Effector memory CD4-positive, alpha-beta T cell (primary cell): ENCODE results near the gene PUDP.

Source experiments
- DNase-seq, 3 donors: peaks; one replicate each; pipeline ENCODE4 v3.0.0-alpha.2; 2020
- H3K27ac ChIP-seq: 2 replicates; pipeline ENCODE4 v1.7.0; 2013; ENCODE audit warnings: mild to moderate bottlenecking, low read length, moderate library complexity; ENCODE audit not compliant: insufficient read depth, poor library complexity, severe bottlenecking
- H3K27me3 ChIP-seq: replicated peaks from 2 replicates; pipeline ENCODE4 v1.7.0; 2013; ENCODE audit warnings: mild to moderate bottlenecking, low read length; ENCODE audit not compliant: insufficient read depth, control insufficient read depth, poor library complexity, severe bottlenecking
- H3K36me3 ChIP-seq: 2 replicates; pipeline ENCODE4 v1.7.0; 2013; ENCODE audit warnings: mild to moderate bottlenecking, low read length, moderate library complexity; ENCODE audit not compliant: control insufficient read depth, insufficient read depth
- H3K4me1 ChIP-seq: 2 replicates; pipeline ENCODE4 v1.7.0; 2013; ENCODE audit warnings: low read length, mild to moderate bottlenecking; ENCODE audit not compliant: control insufficient read depth, insufficient read depth, poor library complexity, severe bottlenecking
- H3K4me3 ChIP-seq: 2 replicates; pipeline ENCODE4 v1.7.0; 2013; ENCODE audit warnings: low read length, low read depth, mild to moderate bottlenecking; ENCODE audit not compliant: insufficient read depth, poor library complexity, severe bottlenecking
- H3K9me3 ChIP-seq: 2 replicates; pipeline ENCODE4 v1.7.0; 2013; ENCODE audit warnings: mild to moderate bottlenecking, low read length, moderate library complexity; ENCODE audit not compliant: control insufficient read depth

The PUDP gene

GRCh38 chrX:7169627-7170026, 21.7 kb upstream of the PUDP start:
- H3K9me3 ChIP-seq, result no peaks in the 10 kb centered on the region
- no peak for DNase-seq
- H3K27me3 ChIP-seq, result no peaks in the 10 kb centered on the region
- H3K36me3 ChIP-seq, result no peaks in the 10 kb centered on the region
- H3K27ac ChIP-seq, result no peak overlapping the region
- H3K4me1 ChIP-seq, result no peaks in the 10 kb centered on the region
- H3K4me3 ChIP-seq, result no peak overlapping the region

- DNase-seq, result no peak
These were observed 20.4 kb upstream of the PUDP start for GRCh38 chrX:7168371-7168770.

GRCh38 chrX:7164174-7164573, 16.2 kb upstream of the PUDP start:
- DNase-seq, result no peak
- H3K36me3 ChIP-seq, result no peaks in the 10 kb centered on the region
- H3K27ac ChIP-seq, result no peak overlapping the region
- H3K4me1 ChIP-seq, result no peaks in the 10 kb centered on the region
- H3K4me3 ChIP-seq, result no peak overlapping the region
- no peaks in the 10 kb centered on the region for H3K27me3 ChIP-seq
- no peaks in the 10 kb centered on the region for H3K9me3 ChIP-seq

More at GRCh38 chrX:7168371-7168770, 20.4 kb upstream of the PUDP start:
- H3K4me1 ChIP-seq, result no peaks in the 10 kb centered on the region
- no peak overlapping the region for H3K4me3 ChIP-seq
- H3K36me3 ChIP-seq, result no peaks in the 10 kb centered on the region
- H3K27me3 ChIP-seq, result no peaks in the 10 kb centered on the region
- H3K27ac ChIP-seq, result no peak overlapping the region
- no peaks in the 10 kb centered on the region for H3K9me3 ChIP-seq

- Histone ChIP-seq H3K27ac (no peak overlapping the region), H3K9me3 (no peaks in the 10 kb centered on the region), H3K36me3 (no peaks in the 10 kb centered on the region), H3K27me3 (no peaks in the 10 kb centered on the region), H3K4me3 (no peak overlapping the region), H3K4me1 (no peaks in the 10 kb centered on the region)
- DNase-seq, result no peak
These were observed 15.3 kb upstream of the PUDP start for GRCh38 chrX:7163146-7163677.

- Histone ChIP-seq H3K4me3 (no peak overlapping the region), H3K4me1 (no peaks in the 10 kb centered on the region), H3K36me3 (no peaks in the 10 kb centered on the region), H3K9me3 (no peaks in the 10 kb centered on the region), H3K27ac (no peak overlapping the region), H3K27me3 (no peaks in the 10 kb centered on the region)
- no peak for DNase-seq
These were observed 11.4 kb upstream of the PUDP start for GRCh38 chrX:7159149-7159861.

GRCh38 chrX:7158468-7158990, 10.6 kb upstream of the PUDP start:
- H3K36me3 ChIP-seq, result no peaks in the 10 kb centered on the region
- no peaks in the 10 kb centered on the region for H3K4me1 ChIP-seq
- no peak for DNase-seq
- no peaks in the 10 kb centered on the region for H3K9me3 ChIP-seq
- H3K27ac ChIP-seq, result no peak overlapping the region
- H3K4me3 ChIP-seq, result no peak overlapping the region
- no peaks in the 10 kb centered on the region for H3K27me3 ChIP-seq

GRCh38 chrX:7156879-7157278, 8.9 kb upstream of the PUDP start:
- Histone ChIP-seq H3K4me1 (no peaks in the 10 kb centered on the region), H3K36me3 (no peaks in the 10 kb centered on the region), H3K27me3 (no peaks in the 10 kb centered on the region), H3K4me3 (no peak overlapping the region), H3K27ac (no peak overlapping the region), H3K9me3 (no peaks in the 10 kb centered on the region)
- DNase-seq, result no peak

- no peak for DNase-seq
- no peak overlapping the region for H3K27ac ChIP-seq
- no peaks in the 10 kb centered on the region for H3K9me3 ChIP-seq
- no peaks in the 10 kb centered on the region for H3K36me3 ChIP-seq
- no peak overlapping the region for H3K4me3 ChIP-seq
- H3K27me3 ChIP-seq, result no peaks in the 10 kb centered on the region
- H3K4me1 ChIP-seq, result no peaks in the 10 kb centered on the region
These were observed 7.2 kb upstream of the PUDP start for GRCh38 chrX:7155163-7155562.

- DNase-seq, result no peak
- H3K27ac ChIP-seq, result no peak overlapping the region
These were observed 6.2 kb upstream of the PUDP start for GRCh38 chrX:7154041-7154597.

GRCh38 chrX:7153231-7153630, 5.3 kb upstream of the PUDP start:
- H3K4me3 ChIP-seq, result no peak overlapping the region
- H3K9me3 ChIP-seq, result no peaks in the 10 kb centered on the region
- no peaks in the 10 kb centered on the region for H3K27me3 ChIP-seq
- no peak overlapping the region for H3K27ac ChIP-seq
- H3K4me1 ChIP-seq, result no peaks in the 10 kb centered on the region
- no peak for DNase-seq
- no peaks in the 10 kb centered on the region for H3K36me3 ChIP-seq

More at GRCh38 chrX:7154041-7154597, 6.2 kb upstream of the PUDP start:
- Histone ChIP-seq H3K9me3 (no peaks in the 10 kb centered on the region), H3K27me3 (no peaks in the 10 kb centered on the region), H3K36me3 (no peaks in the 10 kb centered on the region), H3K4me1 (no peaks in the 10 kb centered on the region), H3K4me3 (no peak overlapping the region)
